HG03060 (cell line): ENCODE data around the gene MCF2L.

Source experiments
- ATAC-seq: cut with Tn5 transposase; IDR thresholded peaks from one replicate; pipeline ENCODE4 v1.9.1; 2021; ENCODE audit warnings: low read depth, moderate number of reproducible peaks; ENCODE audit not compliant: unreplicated experiment

MCF2L gene

GRCh38 chr13:112994084-112994780 lies 25.2 kb downstream of the MCF2L start:
- ATAC-seq, result no peak

DNA sequence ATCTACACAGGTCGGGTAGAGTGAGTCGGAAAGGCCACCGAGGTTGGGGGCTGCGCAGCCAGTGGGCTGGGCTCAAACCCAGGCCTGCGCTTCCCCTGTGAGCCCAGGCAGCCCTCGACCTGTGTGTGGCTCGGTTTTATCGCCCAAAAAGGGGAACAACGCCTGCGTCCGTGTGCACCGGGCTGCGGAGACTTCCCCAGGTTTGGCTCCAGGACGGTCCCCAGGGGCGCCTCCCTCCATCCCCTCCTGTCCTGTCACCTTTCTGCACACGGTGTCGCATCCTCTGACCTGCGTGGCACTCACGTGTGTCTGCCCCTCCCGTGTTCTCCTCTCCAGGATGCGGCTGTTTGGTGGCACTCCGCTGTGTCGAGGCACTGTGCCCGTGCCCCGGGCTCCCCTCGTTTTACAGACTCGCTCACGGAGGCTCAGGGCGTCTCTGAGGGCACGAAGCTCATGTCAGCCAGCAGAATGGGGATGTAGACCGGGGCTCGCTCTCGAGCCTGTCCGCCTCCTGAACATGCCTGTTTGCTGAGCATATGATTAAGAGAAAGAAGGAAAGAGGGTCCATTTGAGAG lies 25.9 kb downstream of the MCF2L start:
- ATAC-seq, result no peak

DNA sequence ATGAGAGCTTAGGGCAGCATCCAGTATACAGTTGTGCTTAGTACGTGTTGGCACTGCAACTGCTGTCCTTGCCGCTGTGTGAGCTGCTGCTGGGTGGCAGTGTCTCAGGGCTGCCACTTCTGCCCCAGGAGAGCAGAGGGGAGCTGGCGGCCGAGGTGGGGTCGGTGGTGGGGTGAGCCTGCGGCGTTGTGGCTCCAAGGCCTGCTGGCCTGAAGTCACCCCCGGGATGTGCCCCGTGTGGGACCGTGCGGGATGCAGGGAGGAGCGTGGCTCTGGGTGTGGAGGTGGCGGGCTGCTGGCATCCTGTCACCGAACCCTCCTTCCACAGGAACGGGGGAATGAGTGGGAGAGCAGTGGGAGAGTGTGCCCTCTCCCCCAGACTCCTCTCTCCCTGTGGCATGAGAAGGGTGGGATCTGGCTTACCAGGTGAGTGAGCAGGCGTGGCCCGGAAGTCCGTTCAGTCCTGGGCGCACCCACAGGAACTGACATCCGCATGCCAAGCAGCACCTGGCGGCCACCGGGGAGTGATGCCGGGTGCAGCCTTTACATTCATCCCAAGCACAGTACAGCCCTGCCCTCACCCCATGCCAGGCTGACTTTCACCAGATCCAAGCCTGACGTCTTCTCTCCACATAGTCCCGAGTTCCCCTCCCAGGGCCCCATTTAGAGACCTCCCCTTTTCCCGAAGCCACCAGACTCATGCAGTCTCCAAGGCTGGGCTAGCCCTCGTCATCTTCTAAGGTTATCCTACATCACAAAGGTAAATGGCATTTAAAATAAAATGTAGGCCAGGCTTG lies 26.6 kb downstream of the MCF2L start:
- no peak for ATAC-seq

DNA sequence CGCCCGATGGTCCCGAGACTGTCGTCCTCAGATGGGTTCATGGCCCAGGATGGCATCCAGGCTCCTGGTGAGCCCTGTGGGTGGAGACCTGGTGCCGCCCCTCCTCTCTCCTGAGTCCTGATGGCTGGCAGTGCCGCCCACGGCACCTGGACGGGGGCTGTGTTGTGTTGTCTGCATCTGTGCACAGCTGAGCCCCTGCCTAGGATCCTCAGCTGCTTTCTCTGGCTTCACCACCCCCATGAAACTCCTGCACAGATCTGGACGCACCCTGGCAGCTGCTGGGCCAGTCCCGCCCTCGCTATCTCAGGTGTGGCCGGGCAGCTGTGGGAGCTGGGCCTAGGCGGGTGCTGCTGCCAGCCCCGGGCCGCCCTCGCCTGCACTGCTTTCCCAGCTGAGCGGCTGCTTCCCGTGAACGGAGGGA lies 27.7 kb downstream of the MCF2L start:
- no peak for ATAC-seq

DNA sequence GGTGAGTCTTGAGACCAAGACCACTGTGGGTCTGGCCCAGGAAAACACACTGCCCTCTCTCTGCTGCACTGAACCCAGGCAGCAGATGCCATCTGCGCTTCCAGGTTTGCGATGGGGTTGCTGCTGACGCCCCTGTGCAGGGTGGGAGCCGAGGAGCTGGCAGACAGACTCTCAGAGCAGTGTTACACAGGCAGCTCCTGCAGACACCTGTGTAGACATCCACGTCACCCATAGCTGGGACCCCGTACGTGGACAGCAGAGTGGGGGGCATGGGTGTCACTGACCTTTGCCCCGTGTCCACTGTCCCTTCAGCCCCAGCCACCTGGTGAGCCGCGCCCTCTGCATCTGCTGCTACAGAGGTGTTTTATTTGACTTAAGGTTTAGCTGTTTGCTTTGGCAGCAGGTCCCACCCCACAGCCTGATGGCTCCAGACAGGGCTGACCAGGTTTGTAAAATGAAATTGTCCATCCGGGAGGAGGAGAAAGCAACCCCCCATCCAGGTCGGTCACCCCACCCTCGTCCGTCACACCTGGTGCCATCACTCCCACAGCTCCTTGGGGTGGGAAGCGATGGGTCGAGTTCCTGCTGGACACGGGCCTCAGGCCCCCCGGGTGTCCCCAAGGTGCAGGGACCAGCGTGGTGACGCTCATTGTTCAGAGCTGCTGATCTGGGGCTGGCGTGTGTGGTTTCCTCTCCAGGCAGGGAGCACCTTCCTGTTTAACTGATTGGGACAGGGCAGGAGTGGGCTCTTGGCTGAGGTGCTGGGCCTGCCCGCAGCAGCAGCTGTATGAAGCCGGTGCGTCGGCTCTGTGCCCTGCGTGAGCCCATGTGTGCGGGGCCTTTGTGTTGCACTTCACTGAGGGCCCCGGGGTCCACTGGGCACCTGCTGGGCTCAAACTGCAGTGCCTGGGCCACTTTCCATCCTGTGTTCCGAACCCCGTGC lies 28.4 kb downstream of the MCF2L start:
- no peak for ATAC-seq

DNA sequence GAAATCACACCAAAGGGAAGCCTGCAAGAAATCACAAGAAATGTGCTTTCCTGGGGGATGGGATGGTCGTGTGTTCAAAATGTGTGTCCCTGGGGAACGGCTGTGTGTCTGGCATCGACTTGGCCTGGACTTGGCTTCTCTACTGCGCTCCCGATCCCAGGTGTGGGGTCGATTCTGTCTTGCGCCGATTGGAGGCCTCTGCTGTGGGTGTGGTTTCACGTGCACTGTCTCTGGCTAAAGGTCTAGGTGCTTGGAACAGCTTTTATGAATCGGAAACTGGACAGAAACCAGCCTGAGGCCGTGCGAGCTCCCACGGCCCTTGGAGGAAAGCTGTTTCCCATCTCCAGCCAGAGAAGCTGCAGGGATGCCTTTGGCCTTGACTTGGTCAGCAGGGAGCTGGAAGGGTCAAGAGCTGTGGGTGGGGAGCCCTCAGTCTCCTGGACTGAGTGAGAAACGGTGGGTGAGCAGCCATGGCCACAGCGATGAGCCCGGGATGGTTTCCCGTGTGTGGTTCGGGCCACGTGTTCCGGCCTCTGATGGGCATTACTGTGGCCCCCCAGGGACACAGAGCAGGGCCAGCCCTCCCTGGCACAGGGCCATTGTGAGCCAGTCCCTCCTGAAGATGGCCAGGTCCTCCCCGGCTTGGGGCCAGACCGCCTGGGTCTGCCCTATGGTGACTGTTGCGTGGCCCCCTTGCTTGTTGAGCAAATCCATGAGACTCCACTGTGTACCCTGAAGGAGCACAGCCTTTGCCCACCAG lies 29.7 kb downstream of the MCF2L start:
- ATAC-seq, result no peak

- ATAC-seq, result no peak
These were observed 30.6 kb downstream of the MCF2L start for GRCh38 chr13:112999414-113000177.

DNA sequence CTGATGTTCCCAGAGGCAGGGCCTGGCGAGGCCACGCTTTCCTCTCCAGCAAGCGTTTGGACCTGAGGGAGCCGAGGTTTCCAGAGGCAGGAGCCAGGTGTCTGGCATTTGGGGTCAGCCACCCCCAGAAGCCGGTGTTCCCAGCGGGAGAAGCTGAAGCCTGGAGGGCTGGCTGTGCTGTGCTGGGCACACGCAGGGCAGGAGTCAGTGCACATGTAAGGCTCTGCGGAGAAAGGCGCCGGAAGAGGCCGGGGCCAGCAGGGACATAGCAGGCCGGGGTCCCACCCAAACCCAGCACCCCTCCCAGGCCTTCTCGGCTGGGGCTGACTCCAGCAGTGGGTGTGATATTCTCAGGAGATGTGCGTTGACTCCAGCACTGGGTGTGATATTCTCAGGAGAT lies 31.6 kb downstream of the MCF2L start:
- ATAC-seq, result no peak

DNA sequence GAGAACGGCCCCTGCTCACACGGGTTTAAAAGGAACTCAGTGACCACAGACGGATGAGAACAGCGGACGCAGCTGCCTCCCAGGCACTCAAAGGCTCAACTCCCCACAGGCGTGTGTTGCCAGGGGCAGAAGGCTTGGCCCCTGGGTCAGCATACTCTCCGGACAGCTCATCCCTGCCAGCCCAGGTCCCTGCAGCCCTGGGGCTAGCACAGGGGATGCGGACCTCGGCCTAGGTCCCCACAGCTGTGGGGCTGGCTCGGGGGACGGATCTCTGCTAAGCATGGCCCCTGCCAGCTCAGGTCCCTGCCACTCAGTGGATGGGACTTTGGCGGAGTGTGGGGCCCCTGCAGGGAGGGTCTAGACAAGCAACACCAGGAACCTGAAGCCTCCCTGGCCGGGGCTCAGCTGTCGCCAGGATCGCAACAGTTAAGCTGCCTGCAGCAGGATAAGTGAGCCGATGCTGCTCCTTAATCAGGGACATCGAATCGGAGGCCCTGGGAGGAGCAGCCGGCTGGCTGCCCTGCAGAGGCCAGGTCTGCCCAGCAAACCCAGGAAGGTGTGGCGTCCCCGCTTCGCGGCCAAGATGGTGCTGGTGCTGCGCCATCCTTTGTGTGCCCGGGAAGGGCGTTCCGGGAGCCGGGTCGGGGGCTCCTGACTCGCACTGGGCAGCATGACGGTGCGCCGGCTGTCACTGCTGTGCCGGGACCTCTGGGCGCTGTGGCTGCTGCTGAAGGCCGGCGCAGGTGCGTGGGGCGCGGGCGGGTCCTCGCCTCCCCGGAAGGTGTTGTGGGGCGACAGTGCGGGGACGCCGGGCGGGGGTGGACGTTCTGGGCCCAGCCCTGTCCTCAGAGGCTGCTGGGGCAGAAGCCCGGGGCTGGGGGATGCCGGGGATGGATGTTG lies 32.5 kb downstream of the MCF2L start:
- ATAC-seq, result no peak

GRCh38 chr13:113002206-113002912 lies 33.3 kb downstream of the MCF2L start:
- no peak for ATAC-seq

DNA sequence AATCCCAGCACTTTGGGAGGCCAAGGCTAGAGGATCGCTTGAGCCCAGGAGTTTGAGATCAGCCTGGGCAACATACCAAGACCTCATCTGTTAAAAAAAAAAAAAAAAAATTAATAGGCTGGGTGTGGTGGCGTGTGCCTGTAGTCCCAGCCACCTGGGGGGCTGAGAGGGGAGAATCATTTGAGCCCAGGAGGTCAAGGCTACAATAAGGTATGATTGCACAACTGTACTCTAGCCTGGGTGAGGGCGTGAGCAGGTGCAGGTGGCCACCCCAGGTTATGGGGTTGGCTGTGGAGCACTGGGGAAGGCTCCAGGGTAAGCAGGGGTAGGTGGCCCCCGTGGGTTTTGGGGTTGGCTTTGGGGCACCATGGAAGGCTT lies 33.9 kb downstream of the MCF2L start:
- no peak for ATAC-seq

- no peak for ATAC-seq
These were observed 35.1 kb downstream of the MCF2L start for GRCh38 chr13:113004126-113004525.

DNA sequence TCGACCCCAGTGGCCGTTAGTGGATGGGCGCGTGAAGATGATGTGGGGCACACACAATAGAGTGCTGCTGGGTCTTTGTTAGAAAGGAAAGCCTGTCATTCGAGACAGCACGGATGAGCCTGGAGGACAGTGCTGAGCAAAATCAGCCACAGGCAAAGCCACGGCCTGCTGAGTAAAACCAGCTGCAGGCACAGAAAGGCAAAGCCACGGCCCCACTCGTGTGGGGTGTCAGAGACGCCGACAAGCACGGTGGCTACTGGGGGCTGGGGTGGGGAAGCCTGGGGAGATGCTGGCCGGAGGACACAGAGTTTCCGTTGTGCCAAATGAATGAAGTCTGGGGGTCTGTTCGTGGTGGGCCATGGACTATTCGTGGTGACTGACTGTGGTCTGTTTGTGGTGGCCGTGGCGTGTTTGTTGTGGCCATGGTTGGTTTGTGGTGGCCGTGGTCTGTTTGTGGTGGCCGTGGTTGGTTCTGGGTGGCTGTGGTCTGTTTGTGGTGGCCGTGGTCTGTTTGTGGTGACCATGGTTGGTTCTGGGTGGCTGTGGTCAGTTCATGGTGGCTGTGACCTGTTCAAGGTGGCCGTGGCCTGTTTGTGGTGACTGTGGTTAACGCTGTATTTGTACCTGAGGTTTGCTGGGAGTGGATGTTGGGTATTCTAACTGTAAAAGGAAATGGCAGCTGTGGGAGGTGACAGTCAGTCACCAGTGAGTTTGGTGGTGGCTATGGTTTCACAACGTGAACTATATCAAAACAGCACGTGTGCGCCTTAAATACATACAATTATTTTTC lies 36.3 kb downstream of the MCF2L start:
- ATAC-seq, result no peak

GRCh38 chr13:113005997-113006396 lies 37.0 kb downstream of the MCF2L start:
- ATAC-seq, result no peak

- no peak for ATAC-seq
These were observed 37.6 kb downstream of the MCF2L start for GRCh38 chr13:113006660-113007059.

DNA sequence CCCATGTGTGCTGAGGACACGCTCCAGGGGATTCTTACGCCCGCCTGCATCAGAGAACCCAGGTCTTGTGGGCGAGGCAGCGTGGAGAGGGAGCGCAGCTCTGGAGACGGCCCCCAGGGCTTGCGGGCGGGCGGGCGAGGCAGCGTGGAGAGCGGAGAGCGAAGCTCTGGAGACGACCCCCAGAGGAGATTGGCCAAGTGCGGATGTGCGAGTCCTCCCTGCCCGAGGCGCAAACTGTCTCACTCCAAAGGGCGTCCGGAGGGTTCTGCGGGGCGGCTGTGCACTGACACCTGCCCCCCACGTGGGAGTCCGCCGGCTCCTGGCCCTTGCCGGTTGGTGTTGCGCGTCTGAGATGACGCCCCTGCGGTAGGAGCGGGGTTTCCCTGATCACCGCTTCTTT lies 39.8 kb downstream of the MCF2L start:
- ATAC-seq, result no peak
